GM19023 (cell line): Measurements from ENCODE around the gene FN3KRP.

Source experiments
- ATAC-seq: cut with Tn5 transposase; IDR thresholded peaks from one replicate; pipeline ENCODE4 v1.9.1; 2021; ENCODE audit warnings: mild to moderate bottlenecking, moderate library complexity; ENCODE audit not compliant: unreplicated experiment

The FN3KRP gene

DNA sequence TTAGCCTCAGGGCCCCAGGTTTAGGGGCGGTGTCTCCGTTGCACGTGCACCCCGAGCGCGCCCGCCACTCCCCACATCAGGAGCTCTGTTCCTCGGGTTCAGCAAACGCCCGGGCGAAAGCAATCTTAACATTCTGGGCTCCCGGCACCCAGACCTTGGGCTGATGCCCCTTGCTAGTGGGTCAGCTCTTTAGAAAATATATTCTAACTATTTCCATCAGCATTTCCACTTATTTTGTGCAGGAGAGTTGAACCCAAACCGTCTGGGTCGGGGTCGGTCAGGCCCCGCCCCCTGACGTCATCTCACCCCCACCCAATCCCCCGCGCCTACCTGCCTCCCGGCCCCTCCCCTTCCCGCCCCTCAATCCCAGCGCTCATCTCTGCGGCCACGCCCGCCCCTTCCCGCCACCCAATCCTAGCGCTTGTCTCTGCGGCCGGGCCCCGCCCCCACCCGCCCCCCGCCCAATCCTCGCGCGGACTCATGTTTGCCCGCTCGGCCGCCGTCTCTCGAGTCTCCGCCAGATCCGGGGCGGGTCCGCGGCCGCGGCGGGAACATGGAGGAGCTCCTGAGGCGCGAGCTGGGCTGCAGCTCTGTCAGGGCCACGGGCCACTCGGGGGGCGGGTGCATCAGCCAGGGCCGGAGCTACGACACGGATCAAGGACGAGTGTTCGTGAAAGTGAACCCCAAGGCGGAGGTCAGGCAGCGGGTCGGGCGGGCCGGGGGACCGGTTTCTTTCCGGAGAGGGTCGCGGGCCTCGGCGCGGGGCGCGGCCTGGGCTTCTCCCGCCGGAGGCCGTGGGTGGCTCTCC is at the start of gene FN3KRP:
FN3KRP (plus strand) TSS at position 504 of the 808 bp plus-strand sequence; CDS start at position 554, 50 bp downstream.
- no peak for ATAC-seq

- ATAC-seq: no peak
Observed at GRCh38 chr17:82666931-82667667, 49.4 kb upstream of the FN3KRP start.

- no peak for ATAC-seq
Observed at GRCh38 chr17:82667668-82668000, 48.9 kb upstream of the FN3KRP start.

DNA sequence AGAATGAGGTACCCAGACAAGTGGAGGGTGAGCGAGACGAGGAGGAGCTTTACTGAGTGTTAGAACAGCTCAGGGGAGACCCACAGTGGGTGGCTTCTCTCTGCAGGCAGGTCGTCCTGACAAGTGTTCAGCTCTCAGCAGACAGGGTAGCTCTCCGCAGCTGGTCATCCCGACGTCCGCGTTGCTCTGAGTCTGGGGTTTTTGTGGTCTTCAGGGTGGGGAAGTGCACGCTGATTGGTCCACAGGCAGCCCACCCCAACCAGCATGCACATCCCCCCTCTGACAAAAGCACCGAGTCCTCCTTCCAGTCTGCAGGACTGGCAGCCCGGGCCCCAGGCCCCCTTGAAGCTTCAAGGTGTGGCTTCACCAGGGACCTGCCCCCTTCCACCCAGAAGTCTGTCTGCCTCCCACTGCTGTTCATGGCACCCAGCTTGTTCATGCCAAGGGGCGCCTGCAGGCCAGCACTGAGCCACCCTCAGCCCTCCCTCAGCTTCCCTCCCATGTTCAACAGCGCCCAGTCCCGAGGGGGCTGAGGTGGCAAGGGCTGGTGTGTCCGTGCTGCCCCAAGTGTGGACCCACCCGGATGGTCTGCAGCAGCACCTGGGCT is 48.4 kb upstream of the FN3KRP start:
- no peak for ATAC-seq

DNA sequence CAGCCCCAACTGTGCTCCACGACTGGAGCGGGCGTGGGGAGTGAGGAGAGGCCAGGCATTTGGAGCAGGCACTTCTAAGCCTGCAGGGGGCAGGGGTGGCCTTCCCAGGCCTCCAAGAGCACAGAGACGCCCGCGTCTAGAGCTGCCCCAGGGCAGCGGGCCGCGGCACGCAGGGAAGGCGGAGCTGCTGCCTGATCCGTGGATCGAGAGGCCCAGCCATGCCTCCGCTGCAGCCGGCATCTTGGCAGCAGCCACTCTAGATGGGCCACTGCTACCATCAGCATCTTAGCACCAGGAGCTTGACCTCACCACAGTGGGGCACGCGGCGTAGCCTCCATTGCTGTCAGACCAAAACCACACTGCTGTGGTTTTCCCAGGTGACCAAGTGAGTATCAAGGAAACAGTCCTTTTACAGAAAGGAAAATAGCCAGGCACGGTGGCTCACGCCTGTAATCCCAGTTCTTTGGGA is 47.8 kb upstream of the FN3KRP start:
- ATAC-seq: no peak

DNA sequence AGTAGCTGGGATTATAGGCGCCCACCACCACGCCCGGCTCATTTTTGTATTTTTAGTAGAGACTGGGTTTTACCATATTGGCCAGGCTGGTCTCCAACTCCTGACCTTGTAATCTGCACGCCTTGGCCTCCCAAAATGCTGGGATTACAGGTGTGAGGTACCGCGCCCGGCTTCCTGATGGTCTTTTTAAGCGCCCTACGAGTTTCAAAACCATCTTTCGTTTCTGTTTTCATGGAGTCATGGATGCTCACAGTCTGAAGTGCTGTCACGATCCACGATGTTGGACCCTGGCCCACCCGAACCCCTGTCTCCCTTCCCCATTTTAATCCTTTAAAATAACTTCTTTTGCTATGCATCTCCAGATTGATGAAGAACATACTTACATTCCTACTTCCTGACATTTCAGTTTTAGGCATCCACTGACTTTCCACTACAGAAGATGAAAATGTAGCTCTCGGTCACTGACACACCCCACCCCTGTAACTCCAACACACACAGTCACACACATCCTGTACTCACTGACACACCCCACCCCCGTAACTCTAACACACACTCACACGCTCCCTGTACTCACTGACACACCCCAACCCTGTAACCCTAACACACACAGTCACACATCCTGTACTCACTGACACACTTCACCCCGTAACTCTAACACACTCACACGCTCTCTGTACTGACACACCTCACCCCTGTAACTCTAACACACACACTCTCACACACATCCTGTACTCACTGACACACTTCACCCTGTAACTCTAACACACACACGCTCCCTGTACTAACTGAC is 45.6 kb upstream of the FN3KRP start:
- ATAC-seq: no peak

DNA sequence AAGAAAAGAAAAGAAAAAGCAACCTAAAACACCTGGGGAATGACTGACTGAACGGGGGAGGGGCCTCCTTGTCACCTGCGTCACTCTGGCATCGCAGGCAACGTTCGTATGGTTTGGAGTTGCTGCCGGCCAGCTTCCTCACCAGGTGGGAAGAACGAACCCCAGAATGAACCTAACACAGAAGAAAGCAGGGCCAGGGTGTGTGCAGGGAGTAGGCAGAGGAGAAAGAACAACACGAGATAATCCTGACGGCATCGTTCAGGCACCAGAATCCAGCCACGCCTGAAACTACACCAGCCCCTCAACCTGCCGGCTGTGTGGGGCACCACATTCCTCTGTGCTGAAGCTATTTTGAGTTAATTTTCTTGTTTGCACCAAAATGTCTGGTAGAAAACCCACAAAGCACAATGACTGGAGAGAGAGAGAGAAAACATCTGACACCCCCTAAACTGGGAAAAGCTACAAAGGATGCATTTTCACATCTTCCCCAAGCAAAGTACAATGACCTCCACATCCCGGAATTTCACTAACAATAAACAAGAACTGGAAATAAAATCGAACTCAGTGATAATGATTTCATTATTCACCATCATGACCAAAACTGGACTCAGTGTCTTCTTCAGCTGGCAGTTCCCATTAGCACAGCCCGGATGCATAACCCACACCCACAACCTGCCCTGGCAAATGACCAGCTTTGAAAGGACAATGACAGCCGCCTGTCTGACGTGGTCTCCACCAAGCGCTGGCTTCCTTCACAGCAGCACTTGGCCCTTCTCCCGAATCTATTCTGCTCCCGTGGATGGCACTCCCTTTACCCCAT is 41.6 kb upstream of the FN3KRP start:
- no peak for ATAC-seq

GRCh38 chr17:82675476-82676245 is 40.8 kb upstream of the FN3KRP start:
- ATAC-seq: no peak

DNA sequence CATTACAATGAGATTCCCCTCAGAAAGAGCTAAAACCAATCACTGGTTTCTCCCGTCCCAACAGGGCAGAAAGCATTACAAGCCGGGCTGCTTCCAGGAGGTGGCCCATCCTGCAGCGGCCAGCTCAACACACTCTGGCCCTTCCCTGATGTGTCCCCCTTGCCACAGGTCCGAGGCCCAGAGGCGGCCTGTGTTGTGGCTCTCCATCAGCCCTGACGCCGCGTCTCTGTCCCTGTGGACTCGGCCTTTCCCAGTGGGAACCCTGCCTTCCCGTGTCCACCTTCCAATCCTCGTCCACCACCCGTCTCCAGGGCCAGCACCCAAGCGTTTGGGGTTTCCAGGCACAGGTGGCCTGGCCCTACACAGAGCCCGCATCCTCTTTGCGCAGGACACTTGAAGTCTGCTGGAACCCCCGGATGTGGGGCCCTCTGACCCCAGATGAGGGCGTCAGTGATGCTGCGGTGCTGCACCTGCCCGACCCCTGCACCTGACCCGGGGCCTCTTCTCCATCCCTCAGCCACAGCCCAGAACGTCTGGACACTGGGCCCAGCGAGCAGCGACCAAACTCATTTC is 39.1 kb upstream of the FN3KRP start:
- no peak for ATAC-seq

DNA sequence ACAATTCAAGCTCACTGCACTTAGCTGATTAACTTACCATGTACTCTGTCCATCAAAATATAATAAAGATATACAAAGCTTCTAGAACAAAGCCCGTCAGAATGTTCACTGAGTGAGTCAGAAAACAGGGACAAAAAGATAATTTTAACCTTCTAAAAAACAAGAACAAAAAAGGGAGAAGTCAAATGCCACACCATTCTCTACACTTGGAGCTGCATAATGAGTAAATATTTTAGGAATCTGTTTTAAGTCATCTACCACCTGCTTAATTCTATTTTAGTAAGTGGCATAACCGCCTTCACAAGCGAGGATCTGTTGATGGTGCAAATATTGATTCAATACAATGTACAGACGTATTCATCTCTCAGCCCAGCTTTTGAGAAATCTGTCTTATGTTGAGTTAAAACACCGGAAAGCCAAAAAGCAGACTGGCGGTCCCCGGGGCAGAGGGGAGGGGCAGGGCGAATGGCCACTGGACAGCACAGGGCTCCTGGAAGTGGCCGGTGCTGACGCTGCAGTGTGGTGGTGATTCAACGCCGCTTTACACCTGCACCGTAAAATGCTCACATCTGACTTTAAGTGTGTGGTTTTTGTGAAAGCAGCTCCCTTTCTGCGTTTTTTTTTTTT is 38.1 kb upstream of the FN3KRP start:
- no peak for ATAC-seq

DNA sequence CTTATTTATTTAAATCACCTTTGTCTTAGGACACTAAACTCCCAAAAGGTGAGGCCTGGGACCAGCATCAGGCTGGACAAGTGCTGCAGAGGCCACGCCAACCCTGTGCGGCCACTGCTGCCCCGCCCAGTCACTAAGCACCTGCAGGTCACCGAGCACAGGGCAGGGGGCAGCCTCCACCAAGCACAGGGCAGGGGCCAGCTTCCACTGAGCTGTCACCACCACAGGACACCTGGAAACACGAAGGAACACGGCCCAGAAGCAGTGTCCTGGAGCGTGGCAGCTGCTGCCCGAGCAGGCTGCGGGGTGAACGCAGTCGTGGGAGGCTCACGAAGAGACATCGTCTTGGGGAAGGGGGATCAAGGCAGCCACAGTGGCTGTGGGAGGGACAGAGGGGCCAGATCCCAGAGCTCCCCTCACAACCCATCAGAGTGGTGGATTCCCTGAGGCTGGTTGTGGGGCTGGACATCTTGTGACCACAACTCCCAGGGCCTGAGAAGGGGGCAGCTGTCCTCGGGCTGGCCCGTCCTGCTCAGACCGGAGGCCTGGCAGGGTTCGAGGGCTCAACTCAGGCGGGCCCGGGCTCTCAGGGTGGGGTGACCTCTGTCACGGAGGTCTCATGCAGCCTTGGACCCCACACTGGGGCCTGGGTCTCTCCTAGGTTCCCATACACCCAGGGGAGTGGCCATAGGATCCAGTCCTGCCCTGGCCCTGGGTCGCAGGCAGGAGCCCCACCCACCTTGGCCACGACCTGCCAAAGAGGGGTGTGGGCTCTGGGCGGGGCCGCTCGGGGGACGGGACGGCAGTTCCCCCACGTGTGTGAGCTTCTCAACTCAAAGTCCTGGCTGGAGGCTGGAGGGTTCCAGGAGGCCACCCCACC is 36.7 kb upstream of the FN3KRP start:
- no peak for ATAC-seq

- ATAC-seq: no peak
Observed at GRCh38 chr17:82681547-82681946, 35.0 kb upstream of the FN3KRP start.

GRCh38 chr17:82683534-82683933 is 33.0 kb upstream of the FN3KRP start:
- ATAC-seq: no peak

DNA sequence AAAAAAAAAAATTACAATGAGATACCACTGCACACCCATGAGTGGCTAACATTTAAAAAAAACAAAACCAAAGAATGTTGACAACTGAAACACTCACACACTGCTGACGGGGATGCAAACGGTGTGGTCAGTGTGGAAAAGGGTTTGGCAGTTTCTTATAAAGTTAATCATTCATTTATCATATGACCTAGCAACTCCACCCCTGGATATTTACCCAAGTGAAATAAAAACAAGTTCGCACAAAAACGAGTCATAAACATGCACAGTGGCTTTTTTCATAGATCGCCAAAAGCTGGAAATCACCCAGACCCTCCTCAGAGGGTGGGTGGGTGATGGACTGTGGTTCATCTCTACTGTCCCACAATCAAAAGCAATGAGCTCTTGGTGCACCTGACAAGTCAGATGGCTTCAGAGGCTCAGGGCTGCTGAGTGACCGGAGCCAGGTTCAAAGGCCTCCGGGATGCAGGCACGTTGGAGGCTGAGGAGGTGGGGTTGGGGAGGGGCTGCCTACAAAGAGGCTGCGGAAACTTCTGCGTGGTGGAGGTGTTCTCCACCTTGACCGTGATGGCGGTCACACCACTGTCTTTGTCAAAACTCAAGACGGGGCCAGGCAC is 32.2 kb upstream of the FN3KRP start:
- ATAC-seq: no peak

- no peak for ATAC-seq
Observed at GRCh38 chr17:82685291-82685690, 31.2 kb upstream of the FN3KRP start.

- no peak for ATAC-seq
Observed at GRCh38 chr17:82686366-82687324, 29.9 kb upstream of the FN3KRP start.
